GM21825 (cell line): Measurements from ENCODE around the gene DENND1A.

Experiments
- ATAC-seq: cut with Tn5 transposase; IDR thresholded peaks from one replicate; pipeline ENCODE4 v1.9.1; 2021; ENCODE audit warnings: mild to moderate bottlenecking, moderate library complexity; ENCODE audit not compliant: unreplicated experiment

The DENND1A gene

GRCh38 chr9:123660691-123661466, 269.0 kb downstream of the DENND1A start:
- ATAC-seq = no peak

DNA sequence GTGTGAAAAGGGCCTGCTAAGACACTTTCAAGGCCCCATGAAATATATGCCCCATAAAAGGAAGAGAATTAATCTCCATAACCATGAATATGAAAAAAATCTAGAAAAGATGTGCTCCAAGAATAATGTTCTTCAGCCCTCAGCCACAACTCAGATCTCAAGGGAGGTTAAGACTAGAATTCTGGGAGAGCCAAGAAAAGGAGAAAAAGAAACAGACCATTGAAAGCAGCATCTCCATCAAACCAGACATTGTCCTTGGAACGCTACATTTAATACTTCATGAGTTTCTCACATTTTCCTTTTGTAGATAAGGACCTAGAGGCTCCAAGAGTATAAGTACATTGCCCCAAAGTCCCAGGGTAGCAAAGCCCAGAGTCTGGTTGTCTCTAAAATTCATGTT, 270.6 kb downstream of the DENND1A start:
- ATAC-seq = no peak

DNA sequence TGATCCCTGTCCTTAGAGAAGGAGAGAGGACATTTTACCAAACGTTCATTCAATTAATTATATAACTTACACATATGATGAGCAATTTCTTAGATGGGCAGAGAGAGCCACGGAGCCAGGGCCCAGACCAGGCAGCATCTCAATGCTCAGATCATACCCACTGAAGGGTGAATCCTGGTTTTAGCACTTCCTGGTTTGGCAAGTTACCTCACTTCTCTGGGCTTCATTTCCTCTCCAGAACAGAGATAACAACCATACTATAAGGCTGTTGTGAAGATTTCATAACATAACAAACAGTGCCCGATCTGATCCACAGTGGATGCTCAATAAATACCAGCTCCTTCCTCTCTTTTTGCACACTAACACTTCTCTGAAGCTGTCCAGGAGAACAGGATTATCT, 271.1 kb downstream of the DENND1A start:
- ATAC-seq = peak; percentile 54

- ATAC-seq = no peak
Measured at GRCh38 chr9:123657941-123658340, 272.0 kb downstream of the DENND1A start.

- ATAC-seq = no peak
Measured at GRCh38 chr9:123657099-123657498, 272.8 kb downstream of the DENND1A start.

GRCh38 chr9:123656565-123656964, 273.4 kb downstream of the DENND1A start:
- no peak for ATAC-seq

- no peak for ATAC-seq
Measured at GRCh38 chr9:123655681-123656423, 274.1 kb downstream of the DENND1A start.

GRCh38 chr9:123654994-123655637, 274.8 kb downstream of the DENND1A start:
- no peak for ATAC-seq

- no peak for ATAC-seq
Measured at GRCh38 chr9:123654218-123654993, 275.5 kb downstream of the DENND1A start.

DNA sequence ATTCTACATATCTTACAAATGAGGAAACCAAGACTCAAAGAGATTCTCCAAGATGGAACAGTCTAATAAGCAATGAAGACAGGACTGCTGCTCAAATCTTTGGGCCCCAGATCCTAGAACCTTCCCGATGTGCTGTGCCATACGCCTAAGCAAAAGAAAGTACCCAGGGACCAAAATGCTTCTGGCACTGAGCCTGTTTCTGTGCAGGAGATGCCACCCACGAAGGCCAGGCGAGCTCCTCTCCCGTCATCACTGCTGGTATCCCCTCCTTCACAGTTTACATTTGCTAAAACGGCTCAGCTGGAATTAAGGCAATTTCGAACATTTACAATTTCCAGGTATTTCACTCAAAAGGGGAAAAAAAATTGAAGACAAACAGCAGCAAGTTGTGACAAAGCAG, 277.5 kb downstream of the DENND1A start:
- ATAC-seq = no peak

DNA sequence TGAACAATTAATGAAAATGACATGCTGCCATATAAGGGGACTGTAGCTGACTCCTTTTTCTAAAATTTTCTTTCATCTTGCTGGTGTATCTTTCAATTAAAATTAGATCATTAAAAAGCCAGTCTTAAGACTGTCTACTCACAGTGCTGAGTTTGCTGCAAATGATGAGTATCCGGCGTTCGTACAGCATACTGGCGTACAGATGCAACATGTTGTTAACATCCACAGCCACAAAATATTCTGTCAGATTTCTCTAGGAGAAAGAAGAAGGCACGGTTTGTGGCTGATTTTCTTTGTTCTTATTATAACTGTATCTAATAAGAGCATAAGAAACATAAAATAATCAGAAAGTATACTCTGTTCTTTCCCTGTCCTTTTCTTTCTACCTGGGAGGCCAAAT, 278.1 kb downstream of the DENND1A start:
- no peak for ATAC-seq

DNA sequence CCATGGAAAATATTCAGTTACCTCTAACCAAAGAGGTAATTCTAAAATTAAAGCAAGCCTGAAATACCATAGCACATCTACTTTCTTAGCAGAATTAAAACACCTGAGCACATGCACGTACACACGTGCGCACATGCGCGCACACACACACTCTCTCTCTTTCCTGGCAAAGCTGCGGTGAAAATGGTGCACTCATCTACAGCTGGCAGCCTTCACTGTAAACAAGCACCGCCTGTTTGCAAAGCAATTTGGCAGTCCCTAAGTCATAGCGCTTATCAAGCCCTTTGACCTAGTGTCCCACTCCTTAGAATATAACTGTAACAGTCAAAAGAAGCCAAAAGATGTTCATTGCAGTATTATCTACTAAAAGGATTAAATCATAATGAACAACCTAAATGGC, 278.7 kb downstream of the DENND1A start:
- no peak for ATAC-seq

GRCh38 chr9:123649909-123650308, 280.0 kb downstream of the DENND1A start:
- no peak for ATAC-seq

DNA sequence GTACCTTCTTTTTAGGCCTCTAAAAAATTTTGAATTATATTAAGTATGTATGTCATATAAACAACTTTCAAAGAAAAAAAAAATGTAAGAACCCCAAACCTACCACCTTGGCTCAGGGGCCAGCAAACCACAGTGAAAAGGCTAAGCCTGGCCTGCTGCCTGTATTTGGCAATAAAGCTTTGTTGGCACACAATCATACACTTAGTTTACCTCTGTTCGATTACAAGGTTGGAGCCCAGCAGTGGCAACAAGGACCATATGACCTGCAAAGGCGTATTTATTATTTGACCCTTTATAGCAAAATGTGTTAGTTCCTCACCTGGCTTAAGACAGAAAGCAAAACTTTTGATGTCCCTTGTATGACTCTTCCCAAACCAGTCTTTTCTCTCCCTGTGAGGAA, 282.8 kb downstream of the DENND1A start:
- ATAC-seq = no peak

DNA sequence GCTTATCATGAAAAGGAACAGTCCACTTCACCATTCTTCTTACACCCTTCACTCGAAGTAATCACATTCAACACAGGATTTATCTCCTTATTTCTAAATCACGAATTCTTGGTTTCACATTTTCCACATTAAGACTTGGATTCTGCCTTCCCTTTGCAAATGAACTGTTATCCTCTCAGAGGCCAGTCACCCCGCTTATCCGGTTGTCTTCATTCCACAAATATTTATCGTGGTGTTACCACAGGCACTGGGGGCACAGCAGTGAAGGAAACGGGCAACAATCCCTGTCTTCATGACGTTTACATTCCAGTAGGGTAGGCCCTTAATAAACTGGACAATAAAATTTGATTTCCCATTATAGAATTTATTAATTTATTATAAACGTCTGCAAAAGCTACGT, 284.2 kb downstream of the DENND1A start:
- no peak for ATAC-seq

- ATAC-seq = no peak
Measured at GRCh38 chr9:123645126-123645525, 284.8 kb downstream of the DENND1A start.

- ATAC-seq = no peak
Measured at GRCh38 chr9:123643518-123643917, 286.4 kb downstream of the DENND1A start.

DNA sequence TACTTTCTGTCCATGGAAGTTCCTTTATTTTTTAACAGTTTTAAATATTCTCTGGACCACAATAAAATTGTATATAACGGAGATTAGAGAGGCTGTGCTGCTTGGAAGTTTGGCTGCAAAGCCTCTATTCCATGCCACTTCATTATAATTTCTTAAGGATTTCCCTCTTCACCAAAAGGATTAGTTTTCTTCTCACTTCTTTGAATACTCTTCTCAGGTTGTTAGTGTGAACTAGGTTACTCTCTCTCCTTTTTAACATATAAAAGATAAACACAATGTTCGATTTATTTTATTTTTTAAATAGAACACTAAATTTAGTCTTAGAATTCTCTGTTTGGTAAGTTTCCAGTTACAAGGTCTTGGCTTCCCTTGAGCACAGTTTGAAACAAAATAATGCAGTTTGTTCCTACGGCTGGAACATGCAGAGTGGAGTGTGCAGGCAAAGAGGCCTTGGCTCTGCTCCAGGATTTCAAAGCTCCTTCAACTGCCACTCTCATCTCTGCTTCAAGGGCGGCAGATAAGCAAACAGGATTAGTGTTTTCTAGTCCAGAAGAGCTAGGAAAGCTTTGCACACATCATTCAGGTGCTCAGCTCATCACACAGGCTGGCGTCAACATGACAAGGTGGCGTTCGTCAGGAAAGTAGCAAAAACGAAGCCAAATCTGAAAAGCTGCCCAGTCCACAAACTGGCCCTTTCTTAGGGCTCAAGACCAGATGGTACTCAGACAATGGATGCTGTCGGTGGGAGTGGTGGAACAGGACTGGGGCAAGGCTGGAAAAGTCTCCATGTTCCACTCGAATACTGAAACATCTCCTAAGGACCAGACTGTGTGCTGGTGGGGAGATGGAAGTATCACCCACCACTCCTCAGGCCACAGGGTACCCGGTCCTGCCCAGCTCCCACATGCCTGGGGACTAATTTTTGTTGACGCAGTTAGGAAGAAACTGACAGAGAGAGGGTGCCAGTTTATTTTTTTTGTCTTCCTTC, 287.3 kb downstream of the DENND1A start:
- ATAC-seq = no peak

DNA sequence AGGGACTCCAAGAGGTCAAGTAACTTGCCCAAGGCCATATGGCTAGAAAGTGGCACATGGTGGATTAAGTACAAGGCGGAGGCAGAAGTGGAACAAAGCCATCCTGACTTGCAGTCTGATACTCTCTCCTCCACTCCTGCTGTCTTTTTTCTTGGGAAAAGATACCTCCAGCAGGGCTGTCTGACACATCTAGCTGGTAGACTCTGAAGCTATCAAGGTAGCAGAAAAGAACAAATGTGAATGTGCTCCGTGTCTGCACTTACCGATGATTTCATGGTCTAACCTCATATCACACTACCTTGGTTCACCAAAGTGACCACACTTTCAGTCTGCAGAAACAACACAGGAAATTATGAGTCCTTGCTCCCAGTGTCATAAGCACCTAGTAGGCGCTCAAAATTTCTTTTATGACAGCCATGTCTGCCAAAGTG, 289.1 kb downstream of the DENND1A start:
- ATAC-seq = no peak

GRCh38 chr9:123639743-123640142, 290.2 kb downstream of the DENND1A start:
- ATAC-seq = no peak
